BJ (cell line): Measurements from ENCODE around the gene VWA8. TPM values are rescaled to one million over a fixed set of nuclear protein-coding genes. Genes with fewer than 3 reads are reported as not detected.

Experiments
- CTCF ChIA-PET: fragments of 350-600 bp; formaldehyde crosslinking; extraction: SDS; loops from one replicate; lab custom pipeline; 2021; ENCODE audit warnings: antibody characterized with exemption, inconsistent platforms; lab: Yijun Ruan, JAX
- POLR2A ChIA-PET: fragments of 300-600 bp; sonication (Branson Sonifier 250); formaldehyde crosslinking; extraction: SDS; loops from one replicate; lab custom pipeline; 2021; ENCODE audit warnings: antibody characterized with exemption; lab: Charles Lee
- DNase-seq: peaks from one replicate; pipeline ENCODE4 v3.0.0-alpha.2; 2011; ENCODE audit warnings: low read depth
- H3K27me3 ChIP-seq: 2 replicates; pipeline ENCODE4 v1.6.0; 2011; ENCODE audit warnings: low read length; ENCODE audit not compliant: control insufficient read depth, insufficient read depth
- H3K36me3 ChIP-seq: 2 replicates; pipeline ENCODE4 v1.5.1; 2011; ENCODE audit warnings: low read length; ENCODE audit not compliant: control insufficient read depth, insufficient read depth
- H3K4me3 ChIP-seq: 2 replicates; pipeline ENCODE4 v1.5.1; 2011; ENCODE audit warnings: low read depth, mild to moderate bottlenecking, control low read depth, low read length
- polyA plus RNA-seq: library from polyadenylated mRNA; depleted of rRNA; stranded (reverse); fragments of >200 nt; gene quantifications from 2 replicates; pipeline ENCODE4 v1.2.3, GENCODE V29; 2011
- TF ChIP-seq, protein P1 (sequence below): IDR thresholded peaks from 2 replicates; pipeline ENCODE4 v1.5.1; 2011; ENCODE audit warnings: low read depth, mild to moderate bottlenecking, control low read depth, inconsistent platforms, low read length, moderate library complexity; ENCODE audit not compliant: insufficient read depth

Gene VWA8
- polyA plus RNA-seq, 1 experiment = 5.9 TPM

DNA sequence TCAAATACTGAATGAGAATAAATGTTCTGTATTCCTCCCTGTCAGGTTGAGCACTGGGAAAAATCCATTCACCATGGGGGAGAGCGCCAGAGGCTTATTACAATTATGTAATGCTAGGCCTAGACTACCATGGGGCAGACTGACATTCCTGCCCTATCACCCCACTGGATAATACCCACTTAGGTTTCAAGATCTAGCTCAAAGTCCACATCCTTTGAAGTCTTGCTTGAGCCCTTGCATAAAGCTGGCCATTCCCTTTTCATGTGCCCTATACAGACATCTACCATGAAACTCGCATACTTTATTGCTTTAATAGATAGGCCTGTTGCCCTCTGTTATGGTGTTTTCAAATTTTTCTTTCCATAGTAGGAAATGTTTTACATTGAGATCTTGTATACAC, 354.3 kb downstream of the VWA8 start:
- ChIA-PET POLR2A (no interaction called here), CTCF (no interaction called here)

GRCh38 chr13:41605319-41606285, 355.3 kb downstream of the VWA8 start:
- CTCF ChIA-PET = no interaction called here

More for the DNA sequence above, 354.3 kb downstream of the VWA8 start:
- DNase-seq = no peak
- H3K4me3 ChIP-seq = no peak overlapping the region
- H3K36me3 ChIP-seq = no peaks in the 10 kb centered on the region
- TF ChIP-seq, protein P1, sequence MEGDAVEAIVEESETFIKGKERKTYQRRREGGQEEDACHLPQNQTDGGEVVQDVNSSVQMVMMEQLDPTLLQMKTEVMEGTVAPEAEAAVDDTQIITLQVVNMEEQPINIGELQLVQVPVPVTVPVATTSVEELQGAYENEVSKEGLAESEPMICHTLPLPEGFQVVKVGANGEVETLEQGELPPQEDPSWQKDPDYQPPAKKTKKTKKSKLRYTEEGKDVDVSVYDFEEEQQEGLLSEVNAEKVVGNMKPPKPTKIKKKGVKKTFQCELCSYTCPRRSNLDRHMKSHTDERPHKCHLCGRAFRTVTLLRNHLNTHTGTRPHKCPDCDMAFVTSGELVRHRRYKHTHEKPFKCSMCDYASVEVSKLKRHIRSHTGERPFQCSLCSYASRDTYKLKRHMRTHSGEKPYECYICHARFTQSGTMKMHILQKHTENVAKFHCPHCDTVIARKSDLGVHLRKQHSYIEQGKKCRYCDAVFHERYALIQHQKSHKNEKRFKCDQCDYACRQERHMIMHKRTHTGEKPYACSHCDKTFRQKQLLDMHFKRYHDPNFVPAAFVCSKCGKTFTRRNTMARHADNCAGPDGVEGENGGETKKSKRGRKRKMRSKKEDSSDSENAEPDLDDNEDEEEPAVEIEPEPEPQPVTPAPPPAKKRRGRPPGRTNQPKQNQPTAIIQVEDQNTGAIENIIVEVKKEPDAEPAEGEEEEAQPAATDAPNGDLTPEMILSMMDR = no peak
- no peaks in the 10 kb centered on the region for H3K27me3 ChIP-seq

GRCh38 chr13:41603917-41604316, 357.0 kb downstream of the VWA8 start:
- CTCF ChIA-PET = no interaction called here
- no peak overlapping the region for H3K4me3 ChIP-seq
- no peak for DNase-seq
- no peaks in the 10 kb centered on the region for H3K36me3 ChIP-seq
- TF ChIP-seq, protein P1 = no peak
- no peaks in the 10 kb centered on the region for H3K27me3 ChIP-seq
- POLR2A ChIA-PET = no interaction called here

More at GRCh38 chr13:41605319-41606285, 355.3 kb downstream of the VWA8 start:
- H3K36me3 ChIP-seq = no peaks in the 10 kb centered on the region
- no peaks in the 10 kb centered on the region for H3K27me3 ChIP-seq
- TF ChIP-seq, protein P1 = no peak
- H3K4me3 ChIP-seq = no peak overlapping the region
- DNase-seq = no peak
- POLR2A ChIA-PET = no interaction called here

- DNase-seq = no peak
- ChIA-PET POLR2A (no interaction called here), CTCF (interaction anchor here (0.6 to 1.8 kb wide), 4 partner anchors 9 to 182 kb away, joined by 3 to 6 read pairs (median 4); no protein-coding TSS in a partner anchor)
- Histone ChIP-seq H3K36me3 (no peaks in the 10 kb centered on the region), H3K27me3 (no peaks in the 10 kb centered on the region), H3K4me3 (no peak overlapping the region)
- TF ChIP-seq, protein P1 = no peak
Observed at GRCh38 chr13:41601718-41602445, 359.0 kb downstream of the VWA8 start.

DNA sequence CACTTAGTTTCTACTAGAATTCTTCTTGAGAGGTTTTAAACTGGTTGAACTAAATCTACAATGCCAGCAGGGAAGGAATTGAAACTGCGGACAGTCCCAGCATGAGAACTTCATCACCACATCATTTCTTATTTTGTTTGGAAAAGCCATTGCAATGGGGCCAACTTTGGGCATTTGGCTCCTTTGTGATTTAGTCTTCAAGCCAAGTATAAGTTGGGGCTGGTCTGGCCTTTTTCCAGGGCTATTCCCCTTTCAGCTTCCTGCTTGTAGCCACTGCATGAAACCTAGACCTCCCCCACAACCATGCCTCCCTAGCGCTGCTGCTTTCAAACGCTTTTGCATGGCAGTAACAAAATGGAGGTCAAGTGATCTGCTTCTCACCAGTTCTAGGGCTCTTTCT, 361.3 kb downstream of the VWA8 start:
- Histone ChIP-seq H3K36me3 (no peaks in the 10 kb centered on the region), H3K4me3 (no peak overlapping the region), H3K27me3 (no peaks in the 10 kb centered on the region)
- no peak for DNase-seq
- POLR2A ChIA-PET = no interaction called here
- CTCF ChIA-PET = no interaction called here
- TF ChIP-seq, protein P1 = no peak
